Upper lobe of left lung (tissue), 6 donors: ENCODE data around the gene MTRR. TPM values are rescaled to one million over a fixed set of nuclear protein-coding genes. Genes with fewer than 3 reads are reported as not detected.
"Not testable (repeated sequence)": the region's sequence is repeated elsewhere in the genome, so short reads cannot be mapped to it uniquely, and the experiment has no call there.

Experiments used
- ATAC-seq, 2 donors: fragments of 200-7000 bp; cut with Tn5 transposase; one replicate each; pipeline ENCODE4 v1.9.1; 2022; ENCODE audit warnings: mild to moderate bottlenecking in 2 of 2, moderate library complexity in 2 of 2; ENCODE audit not compliant: low FRiP score in 2 of 2
- DNase-seq, 2 donors: peaks; one replicate each; pipeline ENCODE4 v3.0.0-alpha.2; 2019 to 2020
- H3K27ac ChIP-seq, 4 donors: fragments of 200-600 bp; sonication (generic); one replicate each; pipeline ENCODE4 v1.5.1; 2016 to 2019
- H3K27me3 ChIP-seq, 4 donors: fragments of 200-600 bp; sonication (generic); one replicate each; pipeline ENCODE4 v1.5.1; 2017 to 2019
- H3K36me3 ChIP-seq, 4 donors: fragments of 200-600 bp; sonication (generic); one replicate each; pipeline ENCODE4 v1.5.1; 2016 to 2019
- H3K4me1 ChIP-seq, 4 donors: fragments of 200-600 bp; sonication (generic); one replicate each; pipeline ENCODE4 v1.5.1; 2018 to 2019
- H3K4me3 ChIP-seq, 4 donors: fragments of 200-600 bp; sonication (generic); one replicate each; pipeline ENCODE4 v1.5.1; 2017 to 2019; ENCODE audit warnings: mild to moderate bottlenecking in 2 of 4, moderate library complexity in 1 of 4
- H3K9me3 ChIP-seq, 4 donors: fragments of 200-600 bp; sonication (generic); one replicate each; pipeline ENCODE4 v1.5.1; 2018 to 2019
- EP300 ChIP-seq, 4 donors: sonication (generic); formaldehyde crosslinking; IDR thresholded peaks; one replicate each; pipeline ENCODE4 v1.5.1; 2017; ENCODE audit warnings: antibody characterized with exemption in 4 of 4, control low read depth in 2 of 4
- POLR2A ChIP-seq, 4 donors: fragments of 450-650 bp; IDR thresholded peaks; one replicate each; pipeline ENCODE4 v1.5.1; 2016 to 2017; ENCODE audit warnings: antibody characterized with exemption in 4 of 4, mild to moderate bottlenecking in 2 of 4
- POLR2AphosphoS5 ChIP-seq, 2 donors: sonication (generic); formaldehyde crosslinking; IDR thresholded peaks; one replicate each; pipeline ENCODE4 v1.5.1; 2017; ENCODE audit warnings: antibody characterized with exemption in 2 of 2
- WGBS, 2 donors: methylation state at CpG; one replicate each; pipeline ENCODE4 v1.1.5; 2017 to 2018; 5-methylcytosine and 5-hydroxymethylcytosine counted together
- total RNA-seq, 6 donors: library from RNA; depleted of rRNA in 4 of 6; stranded (reverse); fragments of >200 nt in 4 of 6; gene quantifications; one replicate each; pipeline versions ENCODE4 v1.1.0 to v1.2.1, GENCODE V29; 2016 to 2021
- TF ChIP-seq, protein P1 (sequence below), 6 experiments: fragments of 450-650 bp in 4 of 6; fragments of 200-600 bp in 2 of 6; sonication (generic) in 2 of 6; IDR thresholded peaks; one replicate each; pipeline ENCODE4 v1.5.1; 2016 to 2019; ENCODE audit warnings: antibody characterized with exemption in 6 of 6
- donor health status: DM: no; HTN: no; CAD: no; lungs with moderate emphysema.
- donor health status: DM: no; HTN: yes; CAD: no; lungs with severe emphysema.

Gene MTRR
- total RNA-seq, 6 donors from 2014 or later = 91.1 to 157 (median 105) TPM

DNA sequence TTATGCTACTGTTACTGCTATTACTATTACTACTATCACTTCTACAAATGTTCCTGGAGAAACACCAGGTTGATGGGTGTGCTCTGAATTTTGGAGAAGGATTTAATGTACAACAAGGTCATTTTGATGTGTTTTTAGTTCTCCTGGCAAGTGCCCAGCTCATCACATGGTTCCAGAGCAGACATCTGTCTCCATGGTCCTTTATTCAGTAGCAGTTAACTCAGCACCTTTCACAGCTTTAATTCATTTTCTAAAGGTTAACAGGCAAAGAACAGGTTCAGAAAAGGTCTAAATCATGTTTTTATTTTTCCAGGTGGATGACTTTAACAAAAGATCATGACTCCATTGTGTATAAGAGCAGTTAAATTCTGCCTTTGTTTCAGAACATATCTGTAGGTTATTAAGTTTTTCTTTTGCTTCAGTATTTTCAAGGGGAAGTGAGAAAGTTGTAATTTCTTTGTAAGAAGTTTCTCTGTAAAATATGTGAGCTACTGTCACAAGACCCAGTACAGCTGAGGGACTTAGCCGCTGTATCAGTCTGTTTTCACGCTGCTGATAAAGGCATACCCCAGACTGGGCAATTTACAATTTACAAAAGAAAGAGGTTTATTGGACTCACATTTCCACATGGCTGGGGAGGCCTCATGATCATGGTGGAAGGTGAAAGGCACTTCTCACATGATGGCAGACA, 41.9 kb downstream of the MTRR start:
- TF ChIP-seq, protein P1, sequence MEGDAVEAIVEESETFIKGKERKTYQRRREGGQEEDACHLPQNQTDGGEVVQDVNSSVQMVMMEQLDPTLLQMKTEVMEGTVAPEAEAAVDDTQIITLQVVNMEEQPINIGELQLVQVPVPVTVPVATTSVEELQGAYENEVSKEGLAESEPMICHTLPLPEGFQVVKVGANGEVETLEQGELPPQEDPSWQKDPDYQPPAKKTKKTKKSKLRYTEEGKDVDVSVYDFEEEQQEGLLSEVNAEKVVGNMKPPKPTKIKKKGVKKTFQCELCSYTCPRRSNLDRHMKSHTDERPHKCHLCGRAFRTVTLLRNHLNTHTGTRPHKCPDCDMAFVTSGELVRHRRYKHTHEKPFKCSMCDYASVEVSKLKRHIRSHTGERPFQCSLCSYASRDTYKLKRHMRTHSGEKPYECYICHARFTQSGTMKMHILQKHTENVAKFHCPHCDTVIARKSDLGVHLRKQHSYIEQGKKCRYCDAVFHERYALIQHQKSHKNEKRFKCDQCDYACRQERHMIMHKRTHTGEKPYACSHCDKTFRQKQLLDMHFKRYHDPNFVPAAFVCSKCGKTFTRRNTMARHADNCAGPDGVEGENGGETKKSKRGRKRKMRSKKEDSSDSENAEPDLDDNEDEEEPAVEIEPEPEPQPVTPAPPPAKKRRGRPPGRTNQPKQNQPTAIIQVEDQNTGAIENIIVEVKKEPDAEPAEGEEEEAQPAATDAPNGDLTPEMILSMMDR (IDR thresholded peaks at IDR 0.05) = no peak
- TF ChIP-seq POLR2AphosphoS5 (IDR thresholded peaks at IDR 0.05) (no peak), EP300 (IDR thresholded peaks at IDR 0.05) (no peak), POLR2A (IDR thresholded peaks at IDR 0.05) (no peak)
- no peak overlapping the region for H3K4me3 ChIP-seq
- peaks cover 5 to 19% (median 9%) of the 10 kb centered on the region in 4 donors for H3K9me3 ChIP-seq
- no peaks in the 10 kb centered on the region for H3K4me1 ChIP-seq
- H3K36me3 ChIP-seq = peaks cover 0 to 23% (median 3%) of the 10 kb centered on the region in 4 donors
- DNase-seq (no peak), ATAC-seq (no peak)
- no peaks in the 10 kb centered on the region for H3K27me3 ChIP-seq
- WGBS, 2 donors = 89 to 100% methylated on average over 2 of the region's 2 CpGs
- H3K27ac ChIP-seq = no peak overlapping the region

DNA sequence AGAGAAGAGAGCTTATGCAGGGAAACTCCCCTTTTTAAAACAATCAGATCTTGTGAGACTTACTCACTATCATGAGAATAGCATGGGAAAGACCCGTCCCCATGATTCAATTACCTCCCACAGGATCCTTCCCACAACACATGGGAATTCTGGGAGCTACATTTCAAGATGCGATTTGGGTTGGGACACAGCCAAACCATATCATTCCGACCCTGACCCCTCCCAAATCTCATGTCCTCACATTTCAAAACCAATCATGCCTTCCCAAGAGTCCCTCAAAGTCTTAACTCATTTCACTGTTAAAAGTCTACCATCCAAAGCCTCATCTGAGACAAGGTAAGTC, 42.5 kb downstream of the MTRR start:
- not testable (repeated sequence) for DNase-seq, H3K27ac ChIP-seq, H3K27me3 ChIP-seq, H3K4me1 ChIP-seq, ATAC-seq, H3K4me3 ChIP-seq
- peaks cover 0 to 20% (median 3%) of the 10 kb centered on the region in 4 donors for H3K36me3 ChIP-seq
- 92 to 94% methylated on average over 3 of the region's 3 CpGs for WGBS, 2 donors
- H3K9me3 ChIP-seq = peaks cover 5 to 19% (median 9%) of the 10 kb centered on the region in 4 donors

DNA sequence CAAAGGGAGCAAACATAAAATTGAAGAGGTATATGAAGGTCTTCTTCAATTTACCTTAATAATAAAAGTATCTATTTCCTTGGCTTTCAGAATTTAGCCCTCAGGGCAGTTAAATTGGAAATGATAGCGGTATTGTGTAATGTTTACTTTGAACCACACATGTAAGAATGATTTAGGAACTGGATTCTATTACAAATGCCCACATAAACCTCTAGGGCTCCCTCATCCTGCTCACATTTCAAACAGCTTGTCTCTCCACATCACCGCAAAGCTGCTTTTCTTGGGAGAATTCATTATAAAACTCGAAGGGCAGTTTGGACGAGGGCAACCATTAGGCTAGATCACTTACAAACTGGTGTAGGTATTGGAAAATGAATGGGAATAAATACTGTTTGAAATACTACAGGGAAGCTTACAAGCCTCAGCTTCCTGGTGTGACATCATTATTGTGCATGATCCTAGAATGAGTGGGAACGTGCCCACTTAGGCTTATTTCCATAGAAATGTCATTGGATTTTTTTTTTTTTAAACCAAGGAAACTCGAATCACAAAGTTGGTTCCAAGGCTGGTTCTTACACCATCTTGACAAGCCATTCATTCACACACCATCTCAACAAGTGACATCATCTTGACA, 47.3 kb downstream of the MTRR start:
- H3K36me3 ChIP-seq = no peaks in the 10 kb centered on the region
- H3K27me3 ChIP-seq = no peaks in the 10 kb centered on the region
- TF ChIP-seq POLR2AphosphoS5 (IDR thresholded peaks at IDR 0.05) = no peak
- H3K27ac ChIP-seq = no peak overlapping the region
- H3K4me3 ChIP-seq = no peak overlapping the region
- no peak for DNase-seq
- no peaks in the 10 kb centered on the region for H3K4me1 ChIP-seq
- 76 to 81% methylated on average over 6 of the region's 6 CpGs for WGBS, 2 donors
- H3K9me3 ChIP-seq = peaks cover 0 to 11% (median 3%) of the 10 kb centered on the region in 4 donors
- no peak for ATAC-seq

DNA sequence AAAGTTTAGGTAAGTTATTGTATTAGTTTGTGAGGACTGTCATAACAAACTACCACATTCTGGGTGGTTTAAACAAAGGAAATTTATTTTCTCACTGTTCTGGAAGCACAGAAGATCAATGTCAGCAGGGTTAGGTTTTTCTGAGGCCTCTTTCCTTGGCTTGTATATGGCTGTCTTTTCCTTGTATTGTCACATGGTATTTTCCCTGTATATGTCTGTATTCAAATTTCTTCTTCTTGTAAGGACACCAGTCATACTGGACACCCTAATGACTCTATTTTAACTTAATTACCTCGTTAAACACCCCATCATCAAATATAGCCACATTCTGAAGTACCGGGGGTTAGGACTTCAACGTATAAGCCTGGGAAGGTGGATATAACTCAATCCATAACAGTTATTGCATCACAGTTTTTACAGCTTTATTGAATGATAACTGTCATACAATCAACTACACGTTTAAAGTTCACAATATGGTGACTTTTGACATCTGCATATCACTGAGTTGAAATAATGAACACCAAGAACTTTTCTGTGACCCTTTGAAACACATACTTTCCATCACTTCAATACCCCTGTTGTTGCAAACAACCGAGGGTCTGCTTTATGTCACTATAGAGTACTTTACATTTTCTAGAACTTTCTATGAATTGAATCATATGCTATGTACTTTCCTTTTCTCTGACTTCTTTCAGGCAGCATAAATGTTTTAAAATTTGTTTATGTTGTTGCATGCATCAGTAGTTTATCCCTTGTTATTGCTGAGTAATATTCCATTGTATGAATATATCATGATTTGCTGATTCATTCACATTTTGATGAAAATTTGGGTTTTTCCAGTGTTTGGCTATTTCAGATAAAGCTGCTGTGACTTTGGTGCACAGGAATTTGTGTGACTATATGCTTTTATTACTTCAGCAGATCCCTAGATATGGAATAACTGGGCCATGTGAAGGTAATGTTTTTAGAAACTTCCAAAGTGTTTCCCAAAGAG, 48.5 kb downstream of the MTRR start:
- DNase-seq (no peak), ATAC-seq (no peak)
- no peaks in the 10 kb centered on the region for H3K4me1 ChIP-seq
- no peaks in the 10 kb centered on the region for H3K27me3 ChIP-seq
- TF ChIP-seq POLR2AphosphoS5 (IDR thresholded peaks at IDR 0.05) = no peak
- TF ChIP-seq POLR2A (IDR thresholded peaks at IDR 0.05) = no peak
- TF ChIP-seq EP300 (IDR thresholded peaks at IDR 0.05) = no peak
- TF ChIP-seq, protein P1 (IDR thresholded peaks at IDR 0.05) = no peak
- H3K9me3 ChIP-seq = peaks cover 0 to 4% (median 0%) of the 10 kb centered on the region in 4 donors
- WGBS, 2 donors = 74 to 89% methylated on average over 5 of the region's 5 CpGs
- no peak overlapping the region for H3K4me3 ChIP-seq
- no peak overlapping the region for H3K27ac ChIP-seq
- no peaks in the 10 kb centered on the region for H3K36me3 ChIP-seq

DNA sequence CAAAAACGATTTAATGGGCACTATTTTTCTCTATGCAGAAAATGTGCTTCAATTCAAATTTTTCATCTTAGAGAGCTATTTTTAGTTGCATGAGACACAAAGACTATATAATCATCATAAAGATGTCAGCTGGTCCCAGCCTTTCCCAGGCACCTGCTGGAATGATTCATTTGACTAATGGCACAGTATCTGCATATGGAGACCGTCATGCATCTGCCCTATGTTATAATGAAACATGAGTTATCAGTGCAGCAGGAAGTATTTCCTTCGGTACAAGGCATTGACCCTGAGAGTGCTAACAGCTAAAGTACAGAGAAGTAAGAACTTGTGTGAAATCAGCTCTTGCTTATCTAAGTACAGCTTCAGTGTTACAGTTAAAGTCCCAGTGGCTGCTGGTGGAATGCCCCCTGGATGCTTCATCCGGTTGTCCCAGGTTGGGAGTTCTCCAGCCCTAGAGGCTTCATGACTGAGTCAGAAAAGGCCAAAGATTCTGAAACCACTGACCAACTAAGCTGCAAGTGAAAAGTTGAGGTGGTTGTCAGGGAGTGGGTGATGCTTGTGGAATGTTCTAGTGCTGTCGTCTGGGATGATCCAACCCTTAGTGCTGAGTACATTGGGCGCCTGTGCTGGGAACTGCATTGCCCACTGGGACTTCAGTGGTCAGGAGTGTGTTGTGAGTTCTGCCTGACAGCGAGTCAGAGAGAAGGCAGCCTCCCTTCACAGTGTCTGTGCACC, 57.2 kb downstream of the MTRR start:
- H3K9me3 ChIP-seq = no peaks in the 10 kb centered on the region
- 52 to 66% methylated on average over 7 of the region's 7 CpGs for WGBS, 2 donors
- no peak for TF ChIP-seq POLR2A (IDR thresholded peaks at IDR 0.05)
- TF ChIP-seq, protein P1 (IDR thresholded peaks at IDR 0.05) = no peak
- no peaks in the 10 kb centered on the region for H3K27me3 ChIP-seq
- DNase-seq (no peak), ATAC-seq (no peak)
- H3K4me1 ChIP-seq = no peaks in the 10 kb centered on the region
- H3K27ac ChIP-seq = no peak overlapping the region
- H3K4me3 ChIP-seq = no peak overlapping the region
- H3K36me3 ChIP-seq = no peaks in the 10 kb centered on the region
